Fibroblast of skin of left quadriceps (primary cell): ENCODE measurements around the gene MYOCOS.
A peak's percentile ranks its signal among the peaks of the same experiment; 100 is the strongest.
"Not testable (repeated sequence)": the region's sequence is repeated elsewhere in the genome, so short reads cannot be mapped to it uniquely, and the experiment has no call there.

Source experiments
- DNase-seq, 2 experiments: peaks; one replicate each; pipeline ENCODE4 v3.0.0-alpha.2; 2013; ENCODE audit warnings: low read depth in 2 of 2

Gene MYOCOS

DNA sequence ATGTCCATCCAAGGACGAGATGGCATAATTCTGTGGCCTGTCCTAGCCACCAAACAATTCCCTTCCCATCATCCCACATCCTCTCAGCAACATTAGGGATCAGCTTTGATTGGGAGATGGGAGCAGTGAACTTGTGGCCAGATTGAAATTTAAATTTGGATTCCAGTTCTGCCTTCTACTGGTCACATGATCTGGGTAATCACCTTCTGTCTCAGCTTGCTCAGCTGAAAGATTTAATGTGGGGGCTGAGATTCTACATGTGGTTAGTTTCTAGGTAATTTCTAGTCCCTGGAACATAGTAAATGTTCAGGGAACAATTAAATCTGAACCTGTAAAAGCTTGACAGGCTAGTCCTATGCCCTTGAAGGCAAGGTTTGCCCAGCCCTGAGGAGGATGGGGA is 3.2 kb downstream of the MYOCOS start:
- no peak for DNase-seq

DNA sequence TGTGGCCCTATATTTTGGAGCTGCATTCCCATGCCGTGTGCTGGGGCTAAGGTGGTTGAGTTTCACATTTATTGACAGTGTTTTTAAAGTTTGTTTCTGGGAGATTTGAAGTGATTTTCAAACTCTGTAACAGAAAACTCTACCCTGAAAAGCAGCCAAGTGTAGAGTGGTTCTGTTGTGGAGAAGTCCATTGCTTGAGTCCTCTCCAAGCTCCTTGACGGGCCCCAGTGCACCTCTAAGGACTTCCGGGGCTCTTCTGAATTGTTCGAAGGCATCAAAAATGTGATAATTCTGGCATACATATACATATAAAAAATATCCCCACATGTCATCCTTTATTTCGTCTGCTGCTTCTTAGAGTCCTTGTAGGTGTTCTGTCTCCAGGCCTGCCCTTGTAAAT is 5.0 kb downstream of the MYOCOS start:
- no peak for DNase-seq

DNA sequence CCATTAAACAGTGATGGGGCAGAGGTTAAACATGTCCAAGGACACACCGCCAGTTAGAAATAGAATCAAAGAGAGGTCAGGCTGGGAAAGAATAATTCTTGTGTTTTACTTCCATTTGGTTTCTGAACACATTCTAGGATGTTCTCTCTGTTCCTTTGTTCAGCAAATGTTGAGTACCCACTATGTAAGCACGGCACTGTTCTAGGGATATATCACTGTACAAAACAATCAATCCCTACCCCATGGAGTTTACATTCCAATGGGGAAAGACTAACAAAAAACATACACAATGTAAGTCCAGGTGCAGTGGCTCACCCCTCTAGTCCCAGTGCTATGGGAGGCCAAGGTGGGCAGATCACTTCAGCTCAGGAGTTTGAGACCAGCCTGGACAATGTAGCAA is 6.2 kb downstream of the MYOCOS start:
- DNase-seq: no peak

DNA sequence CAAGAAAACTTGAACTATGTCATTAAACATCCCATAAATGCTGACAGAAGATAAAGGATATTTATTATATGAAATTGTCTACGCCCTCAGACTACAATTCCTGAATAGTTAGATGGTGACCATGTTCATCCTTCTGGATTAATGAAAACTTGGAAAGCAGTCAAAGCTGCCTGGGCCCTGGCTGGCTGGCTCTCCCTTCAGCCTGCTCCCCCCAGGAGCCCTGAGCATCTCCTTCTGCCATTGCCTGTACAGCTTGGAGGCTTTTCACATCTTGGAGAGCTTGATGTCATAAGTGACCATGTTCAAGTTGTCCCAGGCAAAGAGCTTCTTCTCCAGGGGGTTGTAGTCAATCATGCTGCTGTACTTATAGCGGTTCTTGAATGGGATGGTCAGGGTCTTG is 13.6 kb downstream of the MYOCOS start:
- no peak for DNase-seq

DNA sequence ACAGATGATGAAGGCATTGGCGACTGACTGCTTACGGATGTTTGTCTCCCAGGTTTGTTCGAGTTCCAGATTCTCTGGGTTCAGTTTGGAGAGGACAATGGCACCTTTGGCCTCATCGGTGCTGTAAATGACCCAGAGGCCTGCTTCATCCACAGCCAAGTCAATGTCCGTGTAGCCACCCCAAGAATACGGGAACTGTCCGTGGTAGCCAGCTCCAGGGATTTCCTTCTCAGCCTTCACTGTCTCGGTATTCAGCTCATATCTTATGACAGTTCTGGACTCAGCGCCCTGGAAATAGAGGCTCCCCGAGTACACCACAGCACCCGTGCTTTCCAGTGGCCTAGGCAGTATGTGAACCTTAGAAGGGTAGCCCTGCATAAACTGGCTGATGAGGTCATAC is 14.1 kb downstream of the MYOCOS start:
- DNase-seq: no peak

DNA sequence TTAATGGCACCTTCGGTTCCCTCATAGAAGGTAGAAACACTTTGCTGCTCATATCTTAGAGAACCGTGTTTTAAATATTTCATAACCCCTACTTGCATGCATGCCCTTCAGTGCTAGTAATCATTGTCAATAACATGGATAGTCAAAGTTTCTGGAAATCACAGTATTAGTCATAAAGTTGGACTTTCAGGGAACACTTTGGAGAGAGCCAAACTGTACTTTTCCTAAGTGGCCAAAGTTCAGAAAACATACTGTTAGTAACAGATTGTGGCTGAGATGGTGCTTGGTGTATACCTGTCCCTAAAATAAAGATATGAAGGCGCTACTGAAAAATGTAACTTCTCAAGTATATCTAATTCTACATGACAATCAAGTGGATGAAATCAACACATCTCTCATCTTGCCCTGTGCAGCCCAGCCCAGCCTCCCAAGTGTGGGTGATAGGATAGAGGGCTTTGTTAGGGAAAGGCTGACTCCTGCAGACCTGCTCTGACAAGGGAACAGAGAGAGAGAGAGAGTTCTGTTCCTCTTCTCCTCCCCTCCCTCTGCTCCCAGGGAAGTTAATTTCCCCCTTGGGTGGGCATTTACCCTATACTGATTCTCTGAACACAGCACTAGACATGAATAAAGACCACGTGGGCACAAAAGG is 16.0 kb downstream of the MYOCOS start:
- no peak for DNase-seq

DNA sequence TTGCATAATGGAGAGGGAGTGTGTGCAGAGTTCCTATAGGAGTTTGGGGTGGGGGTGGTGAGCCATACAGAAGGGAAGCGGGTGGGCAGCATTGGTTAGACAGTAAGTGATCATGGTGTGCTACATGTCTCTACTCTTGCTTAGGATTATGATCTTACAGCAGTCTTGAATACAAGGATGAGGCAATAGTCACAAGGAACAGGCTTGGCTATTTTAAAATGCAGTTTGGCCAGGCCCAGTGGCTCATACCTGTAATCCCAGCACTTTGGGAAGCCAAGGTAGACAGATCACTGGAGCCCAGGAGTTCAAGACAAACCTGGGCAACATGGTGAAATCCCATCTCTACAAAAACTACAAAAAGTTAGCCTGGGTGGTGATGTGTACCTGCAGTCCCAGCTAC is 18.2 kb downstream of the MYOCOS start:
- DNase-seq: no peak

DNA sequence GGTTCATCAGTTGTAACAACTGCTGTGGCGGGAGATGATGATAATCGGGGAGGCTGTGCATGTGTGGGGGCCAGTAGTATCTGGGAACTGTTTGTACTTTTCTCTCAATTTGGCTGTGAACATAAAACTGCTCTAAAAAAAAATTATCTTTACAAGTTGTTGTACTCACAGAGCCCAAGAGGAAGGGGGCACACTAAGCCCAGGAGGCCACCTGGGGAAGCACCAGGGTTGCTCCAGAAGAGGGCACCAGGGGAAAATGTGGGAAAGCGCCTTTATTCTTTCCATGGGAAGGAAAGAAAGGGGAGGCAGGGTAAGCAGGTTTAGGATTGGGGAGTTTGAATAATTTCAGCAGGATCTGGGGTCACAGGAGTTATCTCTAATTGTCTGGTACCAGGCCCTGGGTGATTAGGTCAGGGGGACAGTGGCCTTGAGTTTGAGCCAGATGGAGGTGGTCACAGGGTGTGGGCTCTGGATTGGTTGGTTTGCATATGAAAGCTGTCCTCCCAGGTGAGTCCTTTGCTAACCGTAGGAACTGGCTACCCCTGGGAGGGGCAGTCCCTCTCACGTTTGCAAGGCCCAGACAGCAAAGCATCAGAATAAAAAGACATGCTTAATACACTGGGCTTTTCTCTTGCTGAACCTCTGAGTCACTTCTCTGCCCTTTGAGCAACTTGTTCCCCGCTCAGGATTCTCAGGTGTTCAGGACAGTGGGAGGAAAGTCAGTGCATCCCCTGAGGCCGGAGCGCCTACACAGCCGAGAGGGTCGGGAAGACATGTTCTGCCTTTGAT is 19.2 kb downstream of the MYOCOS start:
- no peak for DNase-seq

DNA sequence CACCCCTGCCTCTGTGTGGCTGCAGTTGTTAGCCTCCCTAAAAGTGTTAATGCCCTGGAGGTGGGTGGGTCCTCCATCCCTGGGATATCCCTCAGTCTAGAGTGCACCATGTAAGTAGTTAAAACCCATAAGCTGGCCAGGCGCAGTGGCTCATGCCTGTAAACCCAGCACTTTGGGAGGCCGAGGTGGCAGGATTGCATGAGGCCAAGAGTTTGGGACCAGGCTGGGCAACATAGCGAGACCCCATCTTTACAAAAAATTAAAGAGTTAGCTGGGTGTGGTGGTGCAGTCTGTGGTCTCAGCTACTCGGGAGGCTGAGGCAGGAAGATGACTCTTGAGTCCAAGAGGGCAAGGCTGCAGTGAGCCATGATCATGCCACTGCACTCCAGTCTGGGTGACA is 20.2 kb downstream of the MYOCOS start:
- no peak for DNase-seq

DNA sequence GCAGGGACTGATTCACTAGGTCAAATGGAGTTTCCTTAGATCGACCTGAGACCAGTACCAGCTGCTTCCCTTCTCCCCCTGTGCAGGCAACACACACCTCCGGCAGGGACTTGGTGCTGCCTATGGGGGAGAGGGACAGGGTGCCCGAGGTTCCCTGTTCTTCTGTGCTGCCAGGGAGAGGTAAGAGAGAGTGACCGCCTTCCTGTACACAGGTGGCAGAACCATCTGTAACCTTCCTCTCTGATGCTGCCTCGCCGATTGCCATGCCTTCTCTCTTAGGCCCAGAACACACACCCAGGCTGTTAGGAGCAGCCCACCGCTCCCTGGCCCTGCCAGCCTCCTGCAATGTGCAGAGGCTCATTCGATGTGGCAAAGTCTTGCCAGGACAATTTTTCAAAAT is 21.1 kb downstream of the MYOCOS start:
- DNase-seq: no peak

DNA sequence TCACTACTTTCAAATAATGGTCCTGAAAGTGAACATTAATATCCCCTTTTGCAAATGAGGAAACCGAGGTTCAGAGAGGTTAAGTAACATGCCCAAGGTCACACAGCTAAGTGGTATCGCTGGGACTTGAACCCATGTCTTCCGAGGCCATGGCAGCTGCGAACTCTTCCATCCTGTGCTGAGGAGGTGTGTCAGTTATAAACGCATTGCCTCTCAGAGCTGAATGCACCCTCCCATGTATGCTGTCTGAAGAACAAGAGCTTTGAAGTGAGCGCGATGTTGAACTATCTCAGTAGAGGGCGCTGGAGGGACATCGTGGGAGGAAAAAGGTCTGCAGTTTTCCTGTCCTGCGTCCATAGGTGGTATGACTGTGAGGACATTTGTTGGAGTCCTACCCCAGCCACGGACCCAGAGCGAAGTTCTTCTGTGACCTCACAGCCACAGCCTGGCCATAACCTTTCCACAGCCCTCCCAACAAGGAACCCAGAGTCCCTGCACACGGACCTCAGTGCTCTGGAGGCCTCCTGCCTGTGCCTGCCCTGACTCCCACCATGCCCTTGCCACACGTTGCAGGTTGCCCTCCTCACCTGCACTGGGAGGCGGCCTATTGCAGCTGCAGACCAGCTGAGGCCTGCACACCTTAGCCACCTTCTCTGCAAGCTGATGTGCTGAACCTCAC is 22.9 kb downstream of the MYOCOS start:
- DNase-seq: peak; percentile 66 to 70

DNA sequence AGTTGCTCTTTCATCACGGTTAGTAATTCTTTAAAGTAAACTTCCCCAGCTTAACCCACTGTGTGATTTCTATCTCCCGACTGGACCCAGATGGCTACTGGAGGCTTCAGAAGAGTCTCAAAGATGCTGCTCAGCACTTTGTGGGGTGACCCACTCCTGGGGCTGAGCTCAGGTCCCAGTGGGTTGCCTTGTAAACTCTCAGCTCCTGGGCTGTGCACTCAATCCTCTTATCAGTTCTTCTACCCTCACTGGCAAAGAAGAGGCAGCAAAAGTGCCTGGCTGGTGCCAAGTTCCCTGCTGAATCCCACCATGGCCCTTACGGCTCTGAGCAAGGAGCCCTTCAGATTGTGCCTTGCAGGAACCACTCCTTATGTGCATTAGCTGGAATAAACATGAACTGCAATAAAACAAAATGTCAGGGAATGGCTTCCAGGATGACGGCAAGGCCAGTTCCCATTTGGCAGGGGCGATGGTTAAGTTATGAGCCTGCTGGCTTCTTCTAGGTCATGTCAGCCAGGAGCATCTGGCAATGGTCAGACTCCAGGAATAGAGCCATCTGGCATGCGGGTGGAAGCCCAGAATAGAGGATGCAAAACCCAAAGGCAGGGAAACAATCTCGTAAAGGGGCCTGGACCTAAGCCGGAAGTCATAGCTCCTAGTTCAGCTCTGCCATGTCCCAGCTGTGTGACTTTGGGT is 23.7 kb downstream of the MYOCOS start:
- no peak for DNase-seq

DNA sequence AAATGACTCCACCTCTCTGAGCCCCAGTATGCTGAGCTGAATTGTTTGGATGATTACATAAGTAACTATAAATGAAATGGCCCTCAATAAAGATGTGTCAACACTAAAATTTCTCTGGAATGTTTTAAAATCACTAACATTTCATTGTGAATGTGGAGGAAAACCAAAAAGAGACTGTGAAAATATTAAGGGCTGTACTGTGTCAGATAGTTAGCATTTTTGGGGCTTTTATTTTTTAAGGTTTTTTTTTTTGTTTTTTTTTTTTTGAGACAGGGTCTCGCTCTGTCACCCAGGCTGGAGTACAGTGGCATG is 24.2 kb downstream of the MYOCOS start:
- DNase-seq: no peak

DNA sequence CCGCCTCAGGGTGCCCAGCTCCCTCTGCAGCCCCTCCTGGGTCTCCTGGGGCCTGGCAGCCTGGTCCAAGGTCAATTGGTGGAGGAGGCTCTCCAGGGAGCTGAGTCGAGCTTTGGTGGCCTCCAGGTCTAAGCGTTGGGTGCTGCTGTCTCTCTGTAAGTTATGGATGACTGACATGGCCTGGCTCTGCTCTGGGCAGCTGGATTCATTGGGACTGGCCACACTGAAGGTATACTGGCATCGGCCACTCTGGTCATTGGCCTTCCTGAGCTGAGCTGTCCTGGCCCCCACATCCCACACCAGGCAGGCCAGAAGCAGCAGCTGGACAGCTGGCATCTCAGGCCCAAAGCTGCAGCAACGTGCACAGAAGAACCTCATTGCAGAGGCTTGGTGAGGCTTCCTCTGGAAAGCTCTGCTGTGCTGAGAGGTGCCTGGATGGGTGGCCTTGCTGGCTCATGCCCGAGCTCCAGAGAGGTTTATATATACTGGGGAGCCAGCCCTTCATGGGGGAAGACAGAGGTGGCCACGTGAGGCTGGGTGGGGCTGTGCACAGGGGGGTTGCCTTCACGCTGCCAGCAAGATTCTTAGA is 30.3 kb downstream of the MYOCOS start, which contains the start of gene MYOC:
Gene MYOC, minus strand, starts transcription at position 455 of the 589 bp plus-strand sequence. Its CDS starts 77 bp downstream, at position 378.
- DNase-seq: no peak

DNA sequence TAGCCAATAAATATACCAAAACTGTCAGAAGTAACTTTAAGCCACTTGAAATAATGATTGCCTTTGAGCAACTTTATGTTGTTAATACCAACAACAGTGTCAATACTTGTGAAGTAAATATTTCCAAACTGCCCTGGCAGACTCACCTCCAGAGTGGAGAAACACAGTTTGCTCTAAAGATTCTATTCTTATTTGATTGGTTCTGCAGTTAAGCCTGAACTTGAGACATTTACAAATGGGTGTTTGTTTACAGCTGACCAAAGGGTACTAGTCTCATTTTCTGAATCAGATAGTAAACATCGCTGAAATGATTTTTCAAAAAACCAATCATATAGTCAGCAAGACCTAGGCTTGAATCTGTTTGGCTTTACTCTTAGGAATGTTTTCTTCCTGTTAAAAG is 31.8 kb downstream of the MYOCOS start:
- DNase-seq: no peak

DNA sequence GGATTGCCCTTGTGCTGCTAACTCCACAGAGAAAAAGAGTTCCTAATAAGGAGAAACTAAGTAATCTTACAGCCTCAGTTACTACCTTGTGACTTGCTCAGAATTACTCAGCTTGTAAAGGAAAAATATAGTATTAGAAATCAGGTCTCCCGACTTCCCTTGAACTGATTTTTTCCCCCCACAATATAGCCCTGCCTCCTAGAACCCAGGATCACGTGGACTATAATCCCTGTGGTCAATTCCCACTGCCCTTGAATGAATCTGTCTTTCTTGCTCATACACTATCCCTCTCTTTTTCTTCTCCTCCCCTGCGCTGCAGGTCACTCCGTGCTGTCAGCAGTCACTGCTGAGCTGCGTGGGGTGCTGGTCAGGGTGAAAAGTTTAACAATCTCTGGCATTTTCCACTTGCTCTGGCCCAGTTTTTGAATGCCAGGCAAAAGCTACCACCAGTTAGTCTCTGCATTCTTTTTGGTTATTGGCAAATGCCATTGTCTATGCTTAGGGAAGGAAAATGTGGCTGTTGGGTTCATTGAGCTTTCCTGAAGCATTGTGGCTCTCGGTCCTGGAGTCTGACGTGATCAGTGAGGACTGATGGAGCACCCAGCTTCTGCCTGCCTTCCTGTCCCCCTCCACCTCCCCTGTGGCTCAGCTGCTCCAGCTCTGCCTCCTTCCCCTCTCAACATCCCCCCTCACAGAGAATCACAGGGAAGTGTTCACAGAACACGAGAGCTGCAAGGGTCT is 32.3 kb downstream of the MYOCOS start:
- no peak for DNase-seq

DNA sequence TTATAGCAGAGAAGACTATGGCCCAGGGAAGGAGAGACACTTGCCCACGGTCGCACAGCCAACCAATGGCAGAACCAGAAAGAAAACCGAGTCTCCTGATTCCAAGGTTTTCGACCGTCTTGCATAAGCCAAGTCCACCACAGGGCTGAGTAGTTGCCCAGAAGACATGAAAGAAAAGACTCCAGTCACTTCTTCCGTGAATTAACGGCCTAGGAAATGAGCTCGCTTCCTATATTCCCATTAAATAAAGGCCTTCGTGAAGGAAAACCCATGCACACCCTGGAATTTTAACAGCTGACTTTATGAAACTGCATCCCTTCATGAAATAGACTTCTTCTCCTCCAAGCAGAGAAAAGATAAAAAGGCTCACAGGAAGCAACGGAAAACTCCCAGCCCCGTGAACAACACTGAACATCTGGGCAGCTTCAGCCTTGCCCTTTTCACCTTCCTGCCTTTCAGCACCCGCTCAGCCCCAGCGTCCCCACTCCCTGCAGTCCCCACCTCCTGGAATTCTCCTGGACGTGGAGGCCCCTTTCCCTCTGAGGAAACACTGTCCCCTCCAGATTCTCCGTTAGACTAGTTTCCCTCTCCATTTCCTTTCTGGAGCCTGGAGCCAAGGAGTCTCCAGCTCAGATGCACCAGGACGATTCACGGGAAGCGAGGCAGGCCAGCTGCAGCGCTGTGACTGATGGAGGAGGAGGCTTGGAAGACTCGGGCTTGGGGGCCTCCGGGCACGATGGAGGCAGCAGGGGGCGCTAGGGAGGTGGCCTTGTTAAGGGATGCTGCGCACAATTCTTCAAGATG is 33.1 kb downstream of the MYOCOS start:
- DNase-seq: peak; percentile 36 to 40

DNA sequence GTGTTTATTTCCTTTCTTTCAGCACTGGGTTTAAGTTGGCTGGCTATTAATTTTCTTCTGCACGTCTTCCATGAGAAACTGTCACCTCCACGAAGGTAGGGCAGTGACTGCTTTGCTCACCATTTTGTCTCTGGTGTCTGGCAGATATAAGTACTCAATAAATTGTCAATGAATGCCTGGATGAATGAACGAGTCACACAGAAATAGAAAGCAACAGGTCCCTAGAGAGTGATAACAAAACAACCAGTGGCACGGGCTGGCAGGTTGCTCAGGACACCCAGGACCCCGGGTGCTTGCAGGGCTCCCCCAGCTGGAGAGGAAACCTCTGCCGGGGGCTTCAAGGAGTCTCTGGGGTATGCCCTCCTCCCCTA is 33.7 kb downstream of the MYOCOS start:
- no peak for DNase-seq

DNA sequence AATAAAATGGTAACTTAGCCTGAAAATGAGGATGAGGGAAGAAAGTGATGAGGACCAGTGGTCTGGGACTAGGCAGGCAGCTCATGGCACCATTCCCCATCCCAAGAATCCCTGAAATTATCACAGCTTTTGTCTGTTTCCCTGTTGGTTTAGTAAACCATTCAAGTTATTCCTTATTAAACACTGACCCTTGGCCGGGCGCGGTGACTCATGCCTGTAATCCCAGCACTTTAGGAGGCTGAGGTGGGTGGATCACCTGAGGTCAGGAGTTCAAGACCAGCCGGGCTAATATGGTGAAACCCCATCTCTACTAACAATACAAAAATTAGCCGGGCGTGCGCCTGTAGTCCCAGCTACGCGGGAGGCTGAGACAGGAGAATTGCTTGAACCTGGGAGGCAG is 34.2 kb downstream of the MYOCOS start:
- DNase-seq: not testable (repeated sequence)

DNA sequence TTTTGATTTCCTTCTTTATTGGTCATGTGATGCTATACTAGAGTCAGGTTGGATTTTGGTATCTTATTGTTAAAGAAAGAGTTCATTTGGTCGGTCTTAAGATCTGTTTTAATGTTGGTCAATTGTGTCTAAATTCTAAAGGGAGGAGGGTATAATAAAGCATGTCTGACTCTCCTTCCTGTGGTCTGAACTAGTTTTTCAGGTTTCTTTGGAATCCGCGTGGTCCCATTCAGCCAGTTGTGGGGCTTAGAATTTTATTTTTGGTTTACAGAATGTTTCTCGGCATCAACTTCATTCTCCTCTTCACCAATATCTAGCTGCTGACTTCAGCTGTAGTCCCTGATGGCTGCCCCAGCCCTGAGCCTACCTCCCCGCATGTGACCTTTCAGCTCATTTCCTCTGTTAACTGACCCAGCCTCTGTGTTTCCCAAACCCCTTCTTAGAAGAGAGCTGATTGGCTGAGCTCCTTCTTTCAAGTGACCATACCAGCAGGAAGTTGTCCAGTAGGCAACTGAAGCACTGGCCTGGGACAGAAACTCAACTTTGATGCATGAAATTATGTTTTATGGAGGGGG is 39.1 kb downstream of the MYOCOS start:
- no peak for DNase-seq
